ENCODE data around the gene ARL3. TPM values are rescaled to one million over a fixed set of nuclear protein-coding genes. Genes with fewer than 3 reads are reported as not detected.

Gene ARL3
- total RNA-seq, 1 donor: 5.8 TPM

DNA sequence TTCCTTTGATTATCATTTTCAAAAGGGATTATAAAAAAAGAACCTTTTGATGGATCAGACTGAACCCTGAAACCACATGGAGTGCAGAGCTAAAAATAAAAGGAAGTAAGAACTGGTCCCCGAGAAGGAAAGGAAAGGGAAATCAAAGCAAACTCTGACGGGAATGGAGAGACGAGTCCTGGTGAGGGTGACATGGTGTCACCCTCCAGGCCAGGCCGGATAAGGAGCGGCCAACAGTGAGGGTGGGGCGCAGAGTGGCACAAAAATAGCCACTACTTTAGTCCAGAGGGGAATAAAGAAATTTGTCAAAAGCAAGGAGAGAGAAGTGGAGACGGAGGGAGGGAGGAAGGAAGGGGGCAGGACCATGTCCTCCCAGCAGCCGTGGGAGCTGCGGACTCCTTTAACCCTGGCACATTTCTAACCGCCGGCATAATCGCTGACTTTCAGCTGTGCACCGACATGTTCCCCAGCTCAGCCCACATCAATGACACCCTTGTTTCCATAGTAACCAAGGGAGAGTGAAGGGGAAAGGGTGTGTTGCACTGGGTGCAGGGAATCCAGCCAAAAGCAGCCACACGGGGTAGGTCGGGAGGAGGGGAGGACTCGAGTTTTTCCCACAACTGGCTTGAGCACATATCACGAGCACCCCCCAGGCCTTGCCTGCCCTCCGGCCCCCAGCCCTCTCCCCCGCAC, 40.2 kb downstream of the ARL3 start:
- H3K27ac ChIP-seq (ENCODE audit: low read depth, low read length): peak overlapping the region; percentile 97
- H3K79me2 ChIP-seq (ENCODE audit: insufficient read depth, low read length): no peaks in the 10 kb centered on the region
- TF ChIP-seq, protein P1, sequence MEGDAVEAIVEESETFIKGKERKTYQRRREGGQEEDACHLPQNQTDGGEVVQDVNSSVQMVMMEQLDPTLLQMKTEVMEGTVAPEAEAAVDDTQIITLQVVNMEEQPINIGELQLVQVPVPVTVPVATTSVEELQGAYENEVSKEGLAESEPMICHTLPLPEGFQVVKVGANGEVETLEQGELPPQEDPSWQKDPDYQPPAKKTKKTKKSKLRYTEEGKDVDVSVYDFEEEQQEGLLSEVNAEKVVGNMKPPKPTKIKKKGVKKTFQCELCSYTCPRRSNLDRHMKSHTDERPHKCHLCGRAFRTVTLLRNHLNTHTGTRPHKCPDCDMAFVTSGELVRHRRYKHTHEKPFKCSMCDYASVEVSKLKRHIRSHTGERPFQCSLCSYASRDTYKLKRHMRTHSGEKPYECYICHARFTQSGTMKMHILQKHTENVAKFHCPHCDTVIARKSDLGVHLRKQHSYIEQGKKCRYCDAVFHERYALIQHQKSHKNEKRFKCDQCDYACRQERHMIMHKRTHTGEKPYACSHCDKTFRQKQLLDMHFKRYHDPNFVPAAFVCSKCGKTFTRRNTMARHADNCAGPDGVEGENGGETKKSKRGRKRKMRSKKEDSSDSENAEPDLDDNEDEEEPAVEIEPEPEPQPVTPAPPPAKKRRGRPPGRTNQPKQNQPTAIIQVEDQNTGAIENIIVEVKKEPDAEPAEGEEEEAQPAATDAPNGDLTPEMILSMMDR (IDR thresholded peaks at IDR 0.05; ENCODE audit: extremely low read depth, low read depth, low read length): no peak
- peaks cover 45% of the 10 kb centered on the region for H3K4me1 ChIP-seq (ENCODE audit: insufficient read depth, low read length)
- peak overlapping the region; percentile 80 for H2AFZ ChIP-seq (ENCODE audit: low read length)
- no peaks in the 10 kb centered on the region for H3K27me3 ChIP-seq (ENCODE audit: insufficient read depth, low read length)
- H3K4me3 ChIP-seq (ENCODE audit: insufficient read depth, low read length): peak overlapping the region; percentile 67
- H3K36me3 ChIP-seq (ENCODE audit: insufficient read depth, low read length): no peaks in the 10 kb centered on the region
- no peaks in the 10 kb centered on the region for H4K20me1 ChIP-seq (ENCODE audit: insufficient read depth, low read length)
- peak; percentile 94 for DNase-seq (ENCODE audit: insufficient read length, low spot score, missing footprints)
- peak overlapping the region; percentile 90 for H3K4me2 ChIP-seq (ENCODE audit: insufficient read depth, low read length)
- H3K9me3 ChIP-seq (ENCODE audit: low read depth, low read length): no peaks in the 10 kb centered on the region

DNA sequence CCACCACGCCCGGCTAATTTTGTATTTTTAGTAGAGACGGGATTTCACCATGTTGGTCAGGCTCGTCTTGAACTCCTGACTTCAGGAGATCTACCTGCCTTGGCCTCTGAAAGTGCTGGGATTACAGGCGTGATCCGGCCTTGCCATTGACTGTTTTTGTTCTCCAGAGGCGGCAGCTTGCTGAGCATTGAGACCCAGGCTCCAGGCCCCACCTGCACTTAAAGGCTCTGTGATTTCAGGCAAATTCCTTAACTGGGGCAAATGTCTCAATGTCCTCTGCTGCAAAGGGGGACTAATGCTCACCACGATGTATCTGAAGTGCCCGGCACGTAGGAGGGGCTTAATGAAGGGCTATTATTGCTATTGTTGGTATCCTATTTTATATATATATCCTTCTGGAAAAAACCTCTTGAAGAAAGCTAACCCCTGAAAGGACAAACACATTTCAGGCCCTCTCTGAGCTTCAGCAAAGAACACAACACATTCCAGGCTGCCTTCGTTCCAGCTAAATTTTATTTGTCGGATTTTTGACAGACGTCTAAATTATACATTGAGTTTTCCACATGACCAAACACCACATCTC, 40.9 kb downstream of the ARL3 start:
- Histone ChIP-seq H3K4me3 (ENCODE audit: insufficient read depth, low read length) (peak overlapping the region; percentile 67), H3K9me3 (ENCODE audit: low read depth, low read length) (no peaks in the 10 kb centered on the region), H3K27ac (ENCODE audit: low read depth, low read length) (peak overlapping the region; percentile 97), H2AFZ (ENCODE audit: low read length) (peak overlapping the region; percentile 80), H4K20me1 (ENCODE audit: insufficient read depth, low read length) (no peaks in the 10 kb centered on the region), H3K4me1 (ENCODE audit: insufficient read depth, low read length) (peaks cover 45% of the 10 kb centered on the region), H3K27me3 (ENCODE audit: insufficient read depth, low read length) (no peaks in the 10 kb centered on the region), H3K4me2 (ENCODE audit: insufficient read depth, low read length) (peak overlapping the region; percentile 90), H3K36me3 (ENCODE audit: insufficient read depth, low read length) (no peaks in the 10 kb centered on the region), H3K79me2 (ENCODE audit: insufficient read depth, low read length) (no peaks in the 10 kb centered on the region)
- DNase-seq (ENCODE audit: insufficient read length, low spot score, missing footprints): peak; percentile 31
- TF ChIP-seq, protein P1 (IDR thresholded peaks at IDR 0.05; ENCODE audit: extremely low read depth, low read depth, low read length): no peak

DNA sequence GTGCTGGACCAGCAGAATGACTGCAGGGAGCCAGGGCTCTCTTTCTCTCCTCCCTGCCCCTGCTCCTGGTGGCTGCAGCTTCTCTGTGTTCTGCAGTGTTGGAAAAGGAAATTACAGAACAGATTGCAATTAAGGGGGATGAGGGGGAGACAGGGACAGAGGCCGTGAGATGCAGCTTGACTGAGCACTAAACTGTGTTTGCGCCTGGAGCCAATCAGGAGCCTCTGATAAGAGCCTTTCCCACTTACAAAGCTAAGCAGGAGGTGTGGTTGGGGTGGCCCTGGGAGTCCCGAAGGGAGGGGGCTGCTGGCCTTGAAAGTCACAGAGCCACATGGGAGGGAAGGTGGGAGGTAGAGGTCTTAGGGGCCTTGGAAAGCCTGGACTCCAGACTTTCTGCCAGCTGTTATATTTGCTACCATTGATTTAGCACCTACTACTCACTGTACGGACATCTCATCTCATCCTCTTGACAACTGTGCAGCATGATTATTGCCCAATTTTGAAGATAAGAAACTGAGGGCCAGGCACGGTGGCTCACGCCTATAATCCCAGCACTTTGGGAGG, 43.2 kb downstream of the ARL3 start:
- H4K20me1 ChIP-seq (ENCODE audit: insufficient read depth, low read length): no peaks in the 10 kb centered on the region

More for the DNA sequence above, 43.2 kb downstream of the ARL3 start:
- peak; percentile 62 for DNase-seq (ENCODE audit: insufficient read length, low spot score, missing footprints)
- Histone ChIP-seq H2AFZ (ENCODE audit: low read length) (no peak overlapping the region), H3K36me3 (ENCODE audit: insufficient read depth, low read length) (no peaks in the 10 kb centered on the region), H3K4me3 (ENCODE audit: insufficient read depth, low read length) (no peak overlapping the region), H3K4me1 (ENCODE audit: insufficient read depth, low read length) (peaks cover 28% of the 10 kb centered on the region), H3K4me2 (ENCODE audit: insufficient read depth, low read length) (no peak overlapping the region), H3K27ac (ENCODE audit: low read depth, low read length) (no peak overlapping the region), H3K79me2 (ENCODE audit: insufficient read depth, low read length) (no peaks in the 10 kb centered on the region), H3K27me3 (ENCODE audit: insufficient read depth, low read length) (no peaks in the 10 kb centered on the region), H3K9me3 (ENCODE audit: low read depth, low read length) (no peaks in the 10 kb centered on the region)
- TF ChIP-seq, protein P1 (IDR thresholded peaks at IDR 0.05; ENCODE audit: extremely low read depth, low read depth, low read length): no peak

Measured in osteoblast (primary cell).